HEK293 (cell line): Measurements from ENCODE around the gene DOK4.
A peak's percentile ranks its signal among the peaks of the same experiment; 100 is the strongest.

Experiments
- GLIS1 ChIP-seq: fragments of 450-650 bp; formaldehyde crosslinking; IDR thresholded peaks from 2 replicates; pipeline ENCODE4 v1.5.1; 2016; ENCODE audit warnings: missing biosample characterization, missing genetic modification characterization
- HOXC10 ChIP-seq: sonication (generic); formaldehyde crosslinking; IDR thresholded peaks from 2 replicates; pipeline ENCODE4 v1.8.1; 2023; ENCODE audit warnings: mild to moderate bottlenecking, missing genetic modification reagents
- KLF1 ChIP-seq: fragments of 450-650 bp; formaldehyde crosslinking; IDR thresholded peaks from 2 replicates; pipeline ENCODE4 v1.5.1; 2016; ENCODE audit warnings: missing biosample characterization, missing genetic modification characterization
- KLF7 ChIP-seq: fragments of 450-650 bp; formaldehyde crosslinking; IDR thresholded peaks from 2 replicates; pipeline ENCODE4 v1.5.1; 2016; ENCODE audit warnings: missing biosample characterization, missing genetic modification characterization, borderline replicate concordance
- OVOL3 ChIP-seq: fragments of 450-650 bp; formaldehyde crosslinking; IDR thresholded peaks from 2 replicates; pipeline ENCODE4 v1.5.1; 2016; ENCODE audit warnings: missing biosample characterization, missing genetic modification characterization
- TCF7L2 ChIP-seq: IDR thresholded peaks from 2 replicates; pipeline ENCODE4 v1.6.1; 2011; ENCODE audit warnings: low read depth, mild to moderate bottlenecking, inconsistent platforms, low read length, moderate library complexity, borderline replicate concordance
- YY2 ChIP-seq: fragments of 450-650 bp; formaldehyde crosslinking; IDR thresholded peaks from 2 replicates; pipeline ENCODE4 v1.5.1; 2016; ENCODE audit warnings: missing biosample characterization, missing genetic modification characterization
- ZEB2 ChIP-seq: fragments of 450-650 bp; formaldehyde crosslinking; IDR thresholded peaks from 2 replicates; pipeline ENCODE4 v1.5.1; 2016; ENCODE audit warnings: missing biosample characterization, missing genetic modification characterization
- ZFHX2 ChIP-seq: fragments of 450-650 bp; formaldehyde crosslinking; conservative IDR thresholded peaks from 2 replicates; pipeline ENCODE4 v1.5.1; 2016; ENCODE audit warnings: missing biosample characterization, missing genetic modification characterization
- ZFP3 ChIP-seq: fragments of 450-650 bp; formaldehyde crosslinking; IDR thresholded peaks from 2 replicates; pipeline ENCODE4 v1.5.1; 2016; ENCODE audit warnings: low read depth, missing biosample characterization, missing genetic modification characterization
- ZIC2 ChIP-seq: fragments of 450-650 bp; formaldehyde crosslinking; IDR thresholded peaks from 2 replicates; pipeline ENCODE4 v1.5.1; 2016; ENCODE audit warnings: missing biosample characterization, missing genetic modification characterization
- ZNF114 ChIP-seq: fragments of 450-650 bp; formaldehyde crosslinking; IDR thresholded peaks from 2 replicates; pipeline ENCODE4 v1.5.0; 2017; ENCODE audit warnings: missing biosample characterization, missing genetic modification characterization
- ZNF184 ChIP-seq: fragments of 450-650 bp; IDR thresholded peaks from 2 replicates; pipeline ENCODE4 v1.5.1; 2018; ENCODE audit warnings: missing biosample characterization, mild to moderate bottlenecking, missing genetic modification characterization
- ZNF19 ChIP-seq: fragments of 450-650 bp; formaldehyde crosslinking; IDR thresholded peaks from 2 replicates; pipeline ENCODE4; 2016; ENCODE audit warnings: missing biosample characterization, missing genetic modification characterization, low read depth
- ZNF202 ChIP-seq: fragments of 450-650 bp; formaldehyde crosslinking; IDR thresholded peaks from 2 replicates; pipeline ENCODE4 v1.5.1; 2016; ENCODE audit warnings: missing biosample characterization, missing genetic modification characterization, borderline replicate concordance
- ZNF223 ChIP-seq: fragments of 450-650 bp; formaldehyde crosslinking; IDR thresholded peaks from 2 replicates; pipeline ENCODE4 v1.5.1; 2016; ENCODE audit warnings: missing biosample characterization, missing genetic modification characterization
- ZNF266 ChIP-seq: fragments of 450-650 bp; formaldehyde crosslinking; IDR thresholded peaks from 2 replicates; pipeline ENCODE4 v1.5.1; 2016; ENCODE audit warnings: missing biosample characterization, missing genetic modification characterization, low read depth
- ZNF335 ChIP-seq: fragments of 450-650 bp; formaldehyde crosslinking; conservative IDR thresholded peaks from 2 replicates; pipeline ENCODE4 v1.5.1; 2016; ENCODE audit warnings: missing biosample characterization, missing genetic modification characterization
- ZNF341 ChIP-seq: fragments of 450-650 bp; formaldehyde crosslinking; IDR thresholded peaks from 2 replicates; pipeline ENCODE4; 2016; ENCODE audit warnings: low read depth, missing biosample characterization, missing genetic modification characterization
- ZNF37A ChIP-seq: fragments of 450-650 bp; IDR thresholded peaks from 2 replicates; pipeline ENCODE4 v1.5.1; 2018; ENCODE audit warnings: missing biosample characterization, missing genetic modification characterization
- ZNF404 ChIP-seq: fragments of 450-650 bp; formaldehyde crosslinking; IDR thresholded peaks from 2 replicates; pipeline ENCODE4 v1.5.1; 2017; ENCODE audit warnings: missing biosample characterization, missing genetic modification characterization
- ZNF416 ChIP-seq: fragments of 450-650 bp; formaldehyde crosslinking; IDR thresholded peaks from 2 replicates; pipeline ENCODE4 v1.5.1; 2016; ENCODE audit warnings: missing biosample characterization, missing genetic modification characterization
- ZNF473 ChIP-seq: fragments of 450-650 bp; formaldehyde crosslinking; IDR thresholded peaks from 2 replicates; pipeline ENCODE4 v1.5.1; 2017; ENCODE audit warnings: missing biosample characterization, missing genetic modification characterization
- ZNF521 ChIP-seq: fragments of 450-650 bp; formaldehyde crosslinking; IDR thresholded peaks from 2 replicates; pipeline ENCODE4 v1.5.1; 2017; ENCODE audit warnings: missing biosample characterization, mild to moderate bottlenecking, missing genetic modification characterization
- ZNF571 ChIP-seq: fragments of 450-650 bp; formaldehyde crosslinking; IDR thresholded peaks from 2 replicates; pipeline ENCODE4 v1.5.0; 2017; ENCODE audit warnings: missing biosample characterization, missing genetic modification characterization
- ZNF600 ChIP-seq: fragments of 450-650 bp; formaldehyde crosslinking; IDR thresholded peaks from 2 replicates; pipeline ENCODE4 v1.5.1; 2016; ENCODE audit warnings: missing biosample characterization, missing genetic modification characterization
- ZNF629 ChIP-seq: fragments of 450-650 bp; formaldehyde crosslinking; IDR thresholded peaks from 2 replicates; pipeline ENCODE4 v1.5.1; 2017; ENCODE audit warnings: missing biosample characterization, missing genetic modification characterization
- ZNF658 ChIP-seq: fragments of 450-650 bp; formaldehyde crosslinking; IDR thresholded peaks from 2 replicates; pipeline ENCODE4; 2016; ENCODE audit warnings: missing biosample characterization, missing genetic modification characterization
- ZNF747 ChIP-seq: fragments of 450-650 bp; formaldehyde crosslinking; IDR thresholded peaks from 2 replicates; pipeline ENCODE4 v1.5.1; 2016; ENCODE audit warnings: missing biosample characterization, missing genetic modification characterization
- ZNF785 ChIP-seq: fragments of 450-650 bp; formaldehyde crosslinking; IDR thresholded peaks from 2 replicates; pipeline ENCODE4 v1.5.1; 2016; ENCODE audit warnings: missing biosample characterization, missing genetic modification characterization
- TF ChIP-seq, protein P1 (sequence below): fragments of 450-650 bp; formaldehyde crosslinking; IDR thresholded peaks from 2 replicates; pipeline ENCODE4 v1.5.1; 2016; ENCODE audit warnings: missing biosample characterization, missing genetic modification characterization
- TF ChIP-seq, protein P2 (sequence below): fragments of 450-650 bp; formaldehyde crosslinking; IDR thresholded peaks from 2 replicates; pipeline ENCODE4 v1.5.1; 2016; ENCODE audit warnings: missing biosample characterization, missing genetic modification characterization
- TF ChIP-seq, protein P3 (sequence below): fragments of 450-650 bp; formaldehyde crosslinking; IDR thresholded peaks from 2 replicates; pipeline ENCODE4 v1.5.1; 2017; ENCODE audit warnings: missing biosample characterization, missing genetic modification characterization
- TF ChIP-seq, protein P4 (sequence below): fragments of 450-650 bp; formaldehyde crosslinking; IDR thresholded peaks from 2 replicates; pipeline ENCODE4 v1.5.1; 2016; ENCODE audit warnings: missing biosample characterization, missing genetic modification characterization, borderline replicate concordance
- TF ChIP-seq, protein P5 (sequence below): sonication (generic); formaldehyde crosslinking; IDR thresholded peaks from 2 replicates; pipeline ENCODE4 v1.8.1; 2022; ENCODE audit warnings: mild to moderate bottlenecking, moderate library complexity, missing genetic modification reagents

DOK4 gene

DNA sequence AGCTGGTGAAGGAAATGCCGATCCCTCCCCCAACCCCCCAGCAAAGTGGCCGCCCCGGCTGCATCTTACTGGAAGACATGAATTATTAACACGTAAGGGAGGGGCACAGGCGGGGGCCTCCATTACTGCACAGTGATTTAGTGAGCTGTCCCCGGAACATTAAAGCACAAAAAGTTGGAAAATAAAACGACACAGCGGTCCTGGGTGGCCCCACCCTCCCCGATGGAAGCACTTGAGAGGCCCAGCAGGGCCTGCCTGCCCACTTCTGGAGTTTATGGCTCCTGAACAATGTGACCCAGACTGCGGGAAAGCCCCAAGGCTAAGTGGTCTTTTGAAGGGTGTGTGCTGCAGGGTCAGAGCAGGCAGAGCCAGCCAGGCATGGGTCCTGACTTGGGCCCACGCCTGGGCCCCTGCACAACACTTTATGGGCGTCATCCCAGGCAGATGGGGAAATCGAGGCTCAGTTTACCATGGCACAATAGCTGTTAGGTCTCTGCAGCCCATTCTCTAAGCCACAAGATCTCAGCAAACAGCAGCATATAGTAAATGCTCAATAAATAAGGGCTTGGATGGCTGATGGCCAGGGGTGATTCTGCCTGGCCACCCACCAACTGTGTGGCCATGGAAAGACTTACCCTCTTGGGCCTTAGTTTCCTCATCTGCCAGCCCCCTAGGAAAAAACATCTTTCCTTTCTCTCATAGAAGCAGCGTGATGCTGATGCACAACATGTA is 27.2 kb upstream of the DOK4 start (continued):
- no peak for TF ChIP-seq ZNF416 (tag by site-specific recombination)
- TF ChIP-seq, protein P1, sequence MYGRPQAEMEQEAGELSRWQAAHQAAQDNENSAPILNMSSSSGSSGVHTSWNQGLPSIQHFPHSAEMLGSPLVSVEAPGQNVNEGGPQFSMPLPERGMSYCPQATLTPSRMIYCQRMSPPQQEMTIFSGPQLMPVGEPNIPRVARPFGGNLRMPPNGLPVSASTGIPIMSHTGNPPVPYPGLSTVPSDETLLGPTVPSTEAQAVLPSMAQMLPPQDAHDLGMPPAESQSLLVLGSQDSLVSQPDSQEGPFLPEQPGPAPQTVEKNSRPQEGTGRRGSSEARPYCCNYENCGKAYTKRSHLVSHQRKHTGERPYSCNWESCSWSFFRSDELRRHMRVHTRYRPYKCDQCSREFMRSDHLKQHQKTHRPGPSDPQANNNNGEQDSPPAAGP (tag by site-specific recombination): peak; percentile 32; the same call in 1 of the 2 replicates
- peak; percentile 63 for TF ChIP-seq ZNF335 (tag by site-specific recombination)
- no peak for TF ChIP-seq ZNF202
- TF ChIP-seq ZNF223 (tag by site-specific recombination): no peak
- TF ChIP-seq GLIS1 (tag by site-specific recombination): peak; percentile 72
- TF ChIP-seq ZNF747 (tag by site-specific recombination): no peak
- no peak for TF ChIP-seq ZNF19 (tag by site-specific recombination)
- no peak for TF ChIP-seq ZNF571 (tag by site-specific recombination)
- no peak for TF ChIP-seq ZNF785
- TF ChIP-seq ZNF658 (tag by site-specific recombination): no peak
- TF ChIP-seq YY2 (tag by site-specific recombination): no peak
- no peak for TF ChIP-seq ZNF404 (tag by site-specific recombination)
- no peak for TF ChIP-seq ZNF521 (tag by site-specific recombination)
- TF ChIP-seq, protein P2, sequence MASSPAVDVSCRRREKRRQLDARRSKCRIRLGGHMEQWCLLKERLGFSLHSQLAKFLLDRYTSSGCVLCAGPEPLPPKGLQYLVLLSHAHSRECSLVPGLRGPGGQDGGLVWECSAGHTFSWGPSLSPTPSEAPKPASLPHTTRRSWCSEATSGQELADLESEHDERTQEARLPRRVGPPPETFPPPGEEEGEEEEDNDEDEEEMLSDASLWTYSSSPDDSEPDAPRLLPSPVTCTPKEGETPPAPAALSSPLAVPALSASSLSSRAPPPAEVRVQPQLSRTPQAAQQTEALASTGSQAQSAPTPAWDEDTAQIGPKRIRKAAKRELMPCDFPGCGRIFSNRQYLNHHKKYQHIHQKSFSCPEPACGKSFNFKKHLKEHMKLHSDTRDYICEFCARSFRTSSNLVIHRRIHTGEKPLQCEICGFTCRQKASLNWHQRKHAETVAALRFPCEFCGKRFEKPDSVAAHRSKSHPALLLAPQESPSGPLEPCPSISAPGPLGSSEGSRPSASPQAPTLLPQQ (tag by site-specific recombination): 0 out of 2 replicates have a peak, but pooled peaks have one; percentile 27
- no peak for TF ChIP-seq HOXC10 (CRISPR knock-in tag)
- no peak for TF ChIP-seq ZNF114
- 0 out of 2 replicates have a peak, but pooled peaks have one; percentile 23 for TF ChIP-seq ZNF600 (tag by site-specific recombination)
- no peak for TF ChIP-seq ZNF184
- TF ChIP-seq OVOL3 (tag by site-specific recombination): no peak
- no peak for TF ChIP-seq ZNF473 (tag by site-specific recombination)
- no peak for TF ChIP-seq ZNF629 (tag by site-specific recombination)
- TF ChIP-seq ZFHX2 (tag by site-specific recombination): no peak
- TF ChIP-seq, protein P3, sequence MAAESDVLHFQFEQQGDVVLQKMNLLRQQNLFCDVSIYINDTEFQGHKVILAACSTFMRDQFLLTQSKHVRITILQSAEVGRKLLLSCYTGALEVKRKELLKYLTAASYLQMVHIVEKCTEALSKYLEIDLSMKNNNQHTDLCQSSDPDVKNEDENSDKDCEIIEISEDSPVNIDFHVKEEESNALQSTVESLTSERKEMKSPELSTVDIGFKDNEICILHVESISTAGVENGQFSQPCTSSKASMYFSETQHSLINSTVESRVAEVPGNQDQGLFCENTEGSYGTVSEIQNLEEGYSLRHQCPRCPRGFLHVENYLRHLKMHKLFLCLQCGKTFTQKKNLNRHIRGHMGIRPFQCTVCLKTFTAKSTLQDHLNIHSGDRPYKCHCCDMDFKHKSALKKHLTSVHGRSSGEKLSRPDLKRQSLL: no peak
- TF ChIP-seq, protein P4, sequence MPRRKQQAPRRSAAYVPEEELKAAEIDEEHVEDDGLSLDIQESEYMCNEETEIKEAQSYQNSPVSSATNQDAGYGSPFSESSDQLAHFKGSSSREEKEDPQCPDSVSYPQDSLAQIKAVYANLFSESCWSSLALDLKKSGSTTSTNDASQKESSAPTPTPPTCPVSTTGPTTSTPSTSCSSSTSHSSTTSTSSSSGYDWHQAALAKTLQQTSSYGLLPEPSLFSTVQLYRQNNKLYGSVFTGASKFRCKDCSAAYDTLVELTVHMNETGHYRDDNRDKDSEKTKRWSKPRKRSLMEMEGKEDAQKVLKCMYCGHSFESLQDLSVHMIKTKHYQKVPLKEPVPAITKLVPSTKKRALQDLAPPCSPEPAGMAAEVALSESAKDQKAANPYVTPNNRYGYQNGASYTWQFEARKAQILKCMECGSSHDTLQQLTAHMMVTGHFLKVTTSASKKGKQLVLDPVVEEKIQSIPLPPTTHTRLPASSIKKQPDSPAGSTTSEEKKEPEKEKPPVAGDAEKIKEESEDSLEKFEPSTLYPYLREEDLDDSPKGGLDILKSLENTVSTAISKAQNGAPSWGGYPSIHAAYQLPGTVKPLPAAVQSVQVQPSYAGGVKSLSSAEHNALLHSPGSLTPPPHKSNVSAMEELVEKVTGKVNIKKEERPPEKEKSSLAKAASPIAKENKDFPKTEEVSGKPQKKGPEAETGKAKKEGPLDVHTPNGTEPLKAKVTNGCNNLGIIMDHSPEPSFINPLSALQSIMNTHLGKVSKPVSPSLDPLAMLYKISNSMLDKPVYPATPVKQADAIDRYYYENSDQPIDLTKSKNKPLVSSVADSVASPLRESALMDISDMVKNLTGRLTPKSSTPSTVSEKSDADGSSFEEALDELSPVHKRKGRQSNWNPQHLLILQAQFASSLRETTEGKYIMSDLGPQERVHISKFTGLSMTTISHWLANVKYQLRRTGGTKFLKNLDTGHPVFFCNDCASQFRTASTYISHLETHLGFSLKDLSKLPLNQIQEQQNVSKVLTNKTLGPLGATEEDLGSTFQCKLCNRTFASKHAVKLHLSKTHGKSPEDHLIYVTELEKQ (tag by site-specific recombination): no peak
- peak; percentile 31; the same call in 1 of the 2 replicates for TF ChIP-seq ZNF341 (tag by site-specific recombination)
- TF ChIP-seq ZFP3 (tag by site-specific recombination): no peak
- no peak for TF ChIP-seq ZNF266 (tag by site-specific recombination)
- TF ChIP-seq KLF1 (tag by site-specific recombination): peak; percentile 84
- TF ChIP-seq KLF7: no peak
- TF ChIP-seq ZIC2 (tag by site-specific recombination): peak; percentile 86
- TF ChIP-seq, protein P5, sequence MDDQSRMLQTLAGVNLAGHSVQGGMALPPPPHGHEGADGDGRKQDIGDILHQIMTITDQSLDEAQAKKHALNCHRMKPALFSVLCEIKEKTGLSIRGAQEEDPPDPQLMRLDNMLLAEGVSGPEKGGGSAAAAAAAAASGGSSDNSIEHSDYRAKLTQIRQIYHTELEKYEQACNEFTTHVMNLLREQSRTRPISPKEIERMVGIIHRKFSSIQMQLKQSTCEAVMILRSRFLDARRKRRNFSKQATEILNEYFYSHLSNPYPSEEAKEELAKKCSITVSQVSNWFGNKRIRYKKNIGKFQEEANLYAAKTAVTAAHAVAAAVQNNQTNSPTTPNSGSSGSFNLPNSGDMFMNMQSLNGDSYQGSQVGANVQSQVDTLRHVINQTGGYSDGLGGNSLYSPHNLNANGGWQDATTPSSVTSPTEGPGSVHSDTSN (CRISPR knock-in tag): no peak
- no peak for TF ChIP-seq ZNF37A (tag by site-specific recombination)
- TF ChIP-seq ZEB2 (tag by site-specific recombination): no peak
- no peak for TF ChIP-seq TCF7L2
